Kasumi-1 (cell line): ENCODE measurements around the gene BCORL1.

Experiments used
- DNase-seq, 2 experiments: peaks; one replicate each; lab custom pipeline; 2025; lab: John Stamatoyannopoulos, UW

The BCORL1 gene

GRCh38 chrX:130009658-130010223 is 27.3 kb downstream of the BCORL1 start:
- no peak for DNase-seq

DNA sequence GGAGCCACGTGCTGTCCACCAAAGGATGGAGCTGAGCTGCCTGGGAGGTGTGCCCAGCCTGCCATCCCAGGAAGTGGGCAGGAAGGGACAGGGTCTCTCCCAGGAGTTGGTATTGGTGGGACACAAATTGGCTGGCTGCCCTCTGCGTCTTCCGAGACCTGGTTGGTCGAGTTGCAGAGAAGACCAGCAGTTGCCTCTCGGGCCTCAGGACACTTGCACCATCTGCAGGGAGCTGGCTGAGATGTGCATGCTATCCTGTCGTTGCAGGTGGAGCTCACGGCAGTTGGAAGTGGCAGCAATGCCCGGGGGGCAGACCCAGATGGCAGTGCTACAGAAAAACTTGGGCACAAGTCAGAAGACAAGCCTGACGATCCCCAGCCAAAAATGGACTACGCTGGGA is 30.2 kb downstream of the BCORL1 start:
- DNase-seq: no peak

DNA sequence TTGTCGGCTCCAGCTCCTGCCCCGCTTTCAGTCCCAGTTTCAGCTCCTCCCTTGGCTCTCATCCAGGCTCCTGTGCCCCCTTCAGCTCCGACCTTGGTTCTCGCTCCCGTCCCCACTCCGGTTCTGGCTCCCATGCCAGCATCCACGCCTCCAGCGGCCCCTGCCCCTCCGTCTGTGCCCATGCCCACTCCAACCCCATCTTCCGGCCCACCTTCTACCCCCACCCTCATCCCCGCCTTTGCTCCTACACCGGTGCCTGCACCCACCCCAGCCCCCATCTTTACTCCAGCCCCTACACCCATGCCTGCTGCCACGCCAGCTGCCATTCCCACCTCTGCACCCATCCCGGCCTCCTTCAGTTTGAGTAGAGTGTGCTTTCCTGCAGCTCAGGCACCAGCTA is 31.2 kb downstream of the BCORL1 start:
- DNase-seq: no peak

DNA sequence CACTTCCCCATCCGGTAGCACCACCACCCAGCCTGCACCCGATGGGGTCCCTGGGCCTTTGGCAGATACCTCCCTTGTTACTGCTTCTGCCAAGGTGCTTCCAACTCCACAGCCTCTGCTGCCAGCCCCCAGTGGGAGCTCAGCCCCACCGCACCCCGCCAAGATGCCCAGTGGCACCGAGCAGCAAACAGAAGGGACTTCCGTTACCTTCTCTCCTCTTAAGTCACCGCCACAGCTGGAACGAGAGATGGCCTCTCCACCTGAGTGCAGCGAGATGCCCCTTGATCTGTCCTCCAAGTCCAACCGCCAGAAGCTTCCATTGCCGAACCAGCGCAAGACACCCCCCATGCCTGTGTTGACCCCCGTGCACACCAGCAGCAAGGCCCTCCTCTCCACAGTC is 31.9 kb downstream of the BCORL1 start:
- no peak for DNase-seq

DNA sequence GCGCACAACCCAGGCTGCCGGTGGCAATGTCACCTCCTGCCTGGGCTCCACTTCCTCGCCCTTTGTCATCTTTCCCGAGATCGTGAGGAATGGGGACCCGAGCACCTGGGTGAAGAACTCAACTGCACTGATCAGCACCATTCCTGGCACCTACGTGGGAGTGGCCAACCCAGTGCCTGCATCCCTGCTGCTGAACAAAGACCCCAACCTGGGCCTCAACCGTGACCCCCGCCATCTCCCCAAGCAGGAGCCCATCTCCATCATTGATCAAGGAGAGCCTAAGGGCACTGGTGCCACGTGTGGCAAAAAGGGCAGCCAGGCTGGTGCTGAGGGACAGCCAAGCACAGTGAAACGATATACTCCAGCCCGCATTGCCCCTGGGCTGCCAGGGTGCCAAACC is 32.3 kb downstream of the BCORL1 start:
- no peak for DNase-seq

- no peak for DNase-seq
These were observed 32.7 kb downstream of the BCORL1 start for GRCh38 chrX:130015181-130015580.

DNA sequence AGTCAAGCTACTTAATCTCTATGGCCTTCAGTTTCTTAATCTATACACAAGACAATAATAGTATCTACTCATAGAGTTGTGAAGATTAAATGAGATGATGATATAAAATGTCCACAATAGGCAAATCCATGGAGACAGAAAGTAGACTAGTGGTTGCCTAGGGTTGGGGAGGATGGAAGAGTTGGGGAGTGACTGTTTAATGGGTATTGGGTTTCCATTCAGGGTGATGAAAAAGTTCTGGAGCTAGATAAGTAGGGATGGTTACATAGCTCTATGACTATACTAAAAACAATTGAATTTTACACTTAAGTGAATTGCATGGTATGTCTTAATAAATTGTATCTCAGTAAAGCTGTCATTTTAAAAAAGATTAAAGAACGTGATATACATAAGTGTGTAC is 35.7 kb downstream of the BCORL1 start:
- no peak for DNase-seq

DNA sequence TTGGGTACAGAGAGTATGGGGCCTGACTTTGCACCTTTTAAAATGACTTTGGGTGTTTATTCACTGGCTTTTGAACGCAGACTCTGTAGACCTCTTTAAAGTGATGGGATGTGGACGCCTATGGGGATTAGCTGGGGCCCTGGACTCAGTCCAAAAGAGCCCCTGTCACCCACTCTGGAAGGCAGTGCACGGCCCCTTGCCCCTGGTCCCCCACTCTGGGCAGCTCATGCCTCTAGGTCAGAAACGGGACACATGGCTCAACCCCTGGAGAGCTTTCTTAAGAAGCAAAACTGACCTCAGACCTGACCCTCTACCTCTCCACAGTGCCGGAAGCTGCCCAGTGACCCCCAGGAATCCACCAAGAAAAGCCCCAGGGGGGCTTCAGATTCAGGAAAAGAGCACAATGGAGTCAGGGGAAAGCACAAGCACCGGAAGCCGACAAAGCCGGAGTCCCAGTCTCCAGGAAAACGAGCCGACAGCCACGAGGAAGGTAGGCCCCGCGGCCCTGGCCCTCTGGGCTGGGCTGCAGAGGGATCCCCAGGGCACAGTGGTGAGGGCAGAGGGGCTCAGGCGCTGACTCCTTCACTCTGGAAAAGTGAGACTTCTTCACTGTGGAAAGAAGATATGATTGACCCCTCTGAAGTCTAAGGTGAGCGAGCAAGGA is 38.4 kb downstream of the BCORL1 start:
- DNase-seq: no peak

- DNase-seq: peak; percentile 81 to 92
These were observed 41.7 kb downstream of the BCORL1 start for GRCh38 chrX:130024127-130024526.

DNA sequence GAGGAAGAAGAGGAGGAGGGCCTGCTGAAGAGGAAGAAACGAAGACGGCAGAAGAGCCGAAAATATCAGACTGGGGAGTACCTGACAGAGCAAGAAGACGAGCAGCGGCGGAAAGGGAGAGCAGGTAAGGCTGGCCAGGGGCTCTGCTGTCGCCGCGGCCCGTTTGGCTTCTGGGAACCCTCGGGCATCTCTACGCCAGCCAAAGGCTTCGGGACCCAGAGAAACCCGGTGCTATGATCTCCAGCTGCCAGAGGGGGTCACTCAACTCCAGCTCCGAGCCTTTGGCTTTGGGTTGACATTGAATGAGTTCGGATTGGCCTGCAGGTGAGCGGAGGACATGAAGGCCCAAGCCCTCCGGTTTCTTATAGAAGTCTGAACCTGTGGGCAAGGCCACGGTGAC is 42.8 kb downstream of the BCORL1 start:
- DNase-seq: peak in 1 of 2 experiments; percentile 0

DNA sequence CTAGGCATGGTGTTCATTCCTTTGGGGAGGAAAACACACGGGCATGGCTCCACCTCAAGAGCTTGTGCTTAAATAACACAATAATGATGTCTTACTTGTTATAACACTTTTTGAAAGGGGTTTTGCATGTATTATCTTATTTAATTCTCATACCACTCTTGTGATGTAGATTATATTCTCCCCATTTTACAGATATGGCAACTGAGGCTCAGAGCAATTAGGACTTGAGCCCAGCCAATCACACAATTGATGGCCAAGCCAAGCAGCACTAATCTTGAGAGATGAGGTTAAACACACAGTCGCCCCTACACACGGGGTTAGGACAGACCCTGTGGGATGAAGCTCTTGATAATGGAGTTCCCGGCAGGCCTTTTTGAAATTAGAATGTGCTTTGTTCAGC is 45.1 kb downstream of the BCORL1 start:
- DNase-seq: no peak

DNA sequence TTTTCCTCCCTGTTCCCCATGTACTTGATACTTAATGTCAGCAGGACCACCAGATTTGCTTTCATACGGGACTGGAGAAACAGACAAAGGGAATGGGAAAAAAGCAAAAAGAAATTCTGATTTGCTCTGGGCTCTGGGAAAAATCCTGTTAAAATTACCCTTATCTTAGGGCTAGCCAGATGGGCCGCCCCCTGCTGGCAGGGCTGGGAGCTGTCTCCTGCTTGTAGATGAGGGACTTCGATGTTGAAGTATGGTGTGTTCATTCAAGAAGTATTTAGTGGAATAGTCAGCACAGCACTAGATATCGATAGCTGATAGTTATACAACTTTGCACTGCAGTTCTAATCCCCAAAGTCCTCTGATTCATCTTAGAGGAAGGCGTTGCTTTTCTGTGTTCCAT is 45.8 kb downstream of the BCORL1 start:
- DNase-seq: peak; percentile 9 to 32

- no peak for DNase-seq
These were observed 48.4 kb downstream of the BCORL1 start for GRCh38 chrX:130030826-130031225.

GRCh38 chrX:130032552-130032951 is 50.1 kb downstream of the BCORL1 start:
- no peak for DNase-seq

- DNase-seq: no peak
These were observed 51.7 kb downstream of the BCORL1 start for GRCh38 chrX:130034178-130034577.

- no peak for DNase-seq
These were observed 57.4 kb downstream of the BCORL1 start for GRCh38 chrX:130039847-130040246.

DNA sequence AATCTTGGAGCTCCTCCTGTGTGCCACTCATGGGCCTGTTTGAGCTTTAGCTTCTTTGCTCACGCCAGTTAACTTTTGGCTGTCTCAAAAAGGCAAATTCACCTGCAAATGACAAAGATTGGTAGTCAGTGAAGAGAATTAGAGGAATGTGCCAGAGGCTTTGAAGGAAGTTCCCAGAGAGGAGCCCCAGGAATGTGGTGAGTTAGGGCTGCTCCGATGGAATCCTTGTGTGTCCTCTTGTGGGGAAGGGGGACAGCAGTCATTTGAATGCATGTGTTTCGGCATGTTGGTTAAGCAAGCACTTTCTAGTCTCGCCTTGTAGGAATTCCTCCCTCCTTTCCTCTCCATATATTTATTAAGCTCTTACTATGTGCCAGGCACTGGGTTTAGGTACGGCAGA is 65.0 kb downstream of the BCORL1 start:
- DNase-seq: no peak

DNA sequence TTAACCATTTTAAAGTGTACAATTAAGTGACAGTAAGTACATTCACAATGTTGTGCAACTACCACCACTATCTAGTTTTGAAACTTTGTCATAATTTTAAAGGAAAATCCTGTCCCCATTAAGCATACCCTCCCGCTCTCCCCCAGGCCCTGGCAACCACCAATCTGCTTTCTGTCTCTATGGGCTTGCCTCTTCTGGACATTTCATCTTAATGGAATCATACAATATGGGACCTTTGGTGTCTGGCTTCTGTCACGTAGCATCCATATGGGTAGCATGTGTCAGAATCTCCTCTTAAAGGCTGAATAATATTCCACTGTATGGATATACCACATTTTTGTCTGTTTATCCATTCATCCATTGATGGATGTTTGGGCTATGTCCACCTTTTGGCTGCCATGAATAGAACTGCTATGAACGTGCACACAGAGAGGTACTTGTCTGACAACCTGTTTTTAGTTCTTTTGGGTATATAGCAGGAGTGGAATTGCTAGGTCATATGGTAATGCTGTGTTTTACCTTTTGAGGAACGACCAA is 66.3 kb downstream of the BCORL1 start:
- no peak for DNase-seq

- DNase-seq: no peak
These were observed 67.4 kb downstream of the BCORL1 start for GRCh38 chrX:130049821-130050220.

DNA sequence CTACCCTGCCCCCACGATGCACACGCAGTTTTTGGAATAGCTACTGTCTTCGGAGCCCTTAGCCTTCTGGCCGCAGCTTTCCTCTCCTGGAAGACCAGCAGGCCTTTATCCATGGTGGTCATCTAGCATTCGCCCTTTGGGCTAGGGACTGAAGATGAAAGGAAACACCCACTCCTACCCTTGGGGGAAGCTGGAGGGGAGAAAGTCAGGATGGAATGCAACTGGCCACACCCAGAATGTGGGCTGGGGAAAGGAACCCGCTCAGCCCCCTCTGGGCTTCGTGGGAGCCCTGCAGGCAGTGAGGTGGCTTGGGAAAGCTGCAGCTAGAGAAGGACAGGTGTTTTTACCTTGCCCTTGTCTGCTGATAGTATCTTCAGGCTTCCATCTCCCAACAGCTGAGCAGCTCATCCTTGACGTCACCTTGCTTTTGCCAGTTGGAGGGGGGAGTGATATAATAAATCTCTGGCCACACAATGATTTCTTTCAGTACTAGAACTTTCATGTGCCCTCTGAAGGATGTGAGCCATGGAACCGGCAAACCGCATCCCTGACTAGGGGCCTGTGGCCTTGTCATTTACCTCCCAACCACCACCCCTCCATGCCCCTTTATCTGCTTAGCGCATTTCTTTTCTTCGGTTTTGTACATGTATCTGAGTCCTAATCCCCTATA is 68.9 kb downstream of the BCORL1 start:
- no peak for DNase-seq

DNA sequence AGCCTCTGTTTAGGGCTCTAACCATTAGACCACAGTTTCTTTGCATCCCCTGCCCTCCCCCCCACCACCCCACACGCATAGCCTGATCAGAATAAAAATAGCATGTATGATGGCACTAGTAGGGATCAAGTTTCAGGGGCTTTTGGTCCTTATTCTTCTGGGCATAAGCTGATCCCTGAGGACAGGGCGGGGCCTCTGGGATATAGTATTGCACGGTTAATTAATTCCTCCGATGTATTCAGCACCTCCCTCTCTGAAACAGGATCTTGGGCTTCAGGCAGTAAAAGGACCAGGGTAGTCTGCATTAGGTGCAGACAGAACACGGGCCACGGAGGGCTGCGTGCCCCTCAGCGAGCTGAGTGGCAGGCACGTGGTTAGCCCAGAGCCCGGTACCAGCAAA is 70.8 kb downstream of the BCORL1 start:
- DNase-seq: no peak

- DNase-seq: no peak
These were observed 72.7 kb downstream of the BCORL1 start for GRCh38 chrX:130055103-130055502.

- DNase-seq: no peak
These were observed 73.5 kb downstream of the BCORL1 start for GRCh38 chrX:130055899-130056298.
